NCI-H526 (cell line): ENCODE measurements around the gene TMEM87B.
"Not testable (repeated sequence)": the region's sequence is repeated elsewhere in the genome, so short reads cannot be mapped to it uniquely, and the experiment has no call there.

ENCODE experiments used
- DNase-seq, 2 experiments: peaks; one replicate each; lab custom pipeline; 2025; lab: John Stamatoyannopoulos, UW

Gene TMEM87B

DNA sequence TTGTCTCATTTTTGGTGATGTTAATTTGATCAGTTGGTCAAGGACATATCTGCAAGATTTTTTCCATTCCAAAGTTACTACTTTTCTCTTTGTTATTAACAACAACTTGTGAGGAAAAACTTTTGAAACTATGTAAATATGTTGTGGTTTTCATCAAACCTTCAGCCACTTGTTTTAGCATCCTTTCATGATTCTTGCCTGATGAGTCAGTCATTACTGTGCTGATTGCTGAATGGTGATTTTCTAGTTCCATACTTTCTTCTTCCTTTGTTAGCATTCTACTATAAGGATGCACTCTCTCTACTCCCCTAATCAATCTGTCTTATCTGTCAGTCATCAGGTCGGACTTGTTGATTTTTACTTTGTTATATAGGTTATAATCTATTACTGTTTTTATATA is 10.9 kb downstream of the TMEM87B start:
- DNase-seq, result no peak

DNA sequence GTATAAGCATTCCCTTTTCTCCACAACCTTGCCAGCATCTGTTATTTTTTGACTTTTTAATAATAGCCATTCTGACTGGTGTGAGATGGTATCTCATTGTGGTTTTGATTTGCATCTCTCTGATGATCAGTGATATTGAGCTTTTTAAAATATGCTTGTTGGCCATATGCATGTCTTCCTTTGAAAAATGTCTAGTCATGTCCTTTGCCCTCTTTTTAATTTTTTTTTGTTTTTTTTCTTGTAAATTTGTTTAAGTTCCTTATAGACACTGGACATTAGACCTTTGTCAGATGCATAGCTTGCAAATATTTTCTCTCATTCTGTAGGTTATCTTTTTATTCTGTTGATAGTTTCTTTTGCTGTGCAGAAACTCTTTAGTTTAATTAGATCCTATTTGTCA is 14.7 kb downstream of the TMEM87B start:
- DNase-seq, result not testable (repeated sequence)

DNA sequence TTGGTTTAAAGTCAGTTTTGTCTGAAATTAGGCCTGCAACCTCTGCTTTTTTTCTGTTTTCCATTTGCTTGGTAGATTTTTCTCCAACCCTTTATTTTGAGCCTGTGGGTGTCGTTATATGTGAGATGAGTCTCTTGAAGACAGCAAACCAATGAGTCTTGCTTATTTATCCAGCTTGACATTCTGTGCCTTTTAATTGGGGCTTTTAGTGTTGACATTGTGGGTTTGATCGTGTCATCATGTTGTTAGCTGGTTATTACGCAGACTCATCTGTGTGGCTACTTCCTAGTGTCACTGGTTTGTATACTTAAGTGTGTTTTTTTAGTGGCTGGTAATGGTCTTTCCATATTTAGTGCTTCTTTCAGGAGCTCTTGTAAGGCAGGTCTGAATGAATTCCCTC is 18.8 kb downstream of the TMEM87B start:
- DNase-seq, result no peak

DNA sequence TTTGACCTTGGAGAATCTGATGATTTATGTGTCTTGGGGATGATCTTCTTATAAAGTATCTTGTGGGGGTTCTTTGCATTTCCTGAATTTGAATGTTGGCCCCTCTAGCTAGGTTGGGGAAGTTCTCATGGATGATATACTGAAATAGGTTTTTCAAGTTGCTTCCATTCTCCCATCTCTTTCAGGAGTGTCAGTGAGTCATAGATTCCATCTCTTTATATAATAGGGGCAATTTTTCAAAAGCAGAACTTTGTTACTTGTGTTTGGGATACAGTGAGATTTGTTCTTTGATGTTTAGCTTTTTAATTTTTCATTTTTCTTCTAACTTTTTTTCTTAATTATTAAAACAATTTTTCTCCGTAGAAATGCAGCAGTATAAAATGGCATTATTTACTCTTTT is 19.4 kb downstream of the TMEM87B start:
- DNase-seq, result no peak

DNA sequence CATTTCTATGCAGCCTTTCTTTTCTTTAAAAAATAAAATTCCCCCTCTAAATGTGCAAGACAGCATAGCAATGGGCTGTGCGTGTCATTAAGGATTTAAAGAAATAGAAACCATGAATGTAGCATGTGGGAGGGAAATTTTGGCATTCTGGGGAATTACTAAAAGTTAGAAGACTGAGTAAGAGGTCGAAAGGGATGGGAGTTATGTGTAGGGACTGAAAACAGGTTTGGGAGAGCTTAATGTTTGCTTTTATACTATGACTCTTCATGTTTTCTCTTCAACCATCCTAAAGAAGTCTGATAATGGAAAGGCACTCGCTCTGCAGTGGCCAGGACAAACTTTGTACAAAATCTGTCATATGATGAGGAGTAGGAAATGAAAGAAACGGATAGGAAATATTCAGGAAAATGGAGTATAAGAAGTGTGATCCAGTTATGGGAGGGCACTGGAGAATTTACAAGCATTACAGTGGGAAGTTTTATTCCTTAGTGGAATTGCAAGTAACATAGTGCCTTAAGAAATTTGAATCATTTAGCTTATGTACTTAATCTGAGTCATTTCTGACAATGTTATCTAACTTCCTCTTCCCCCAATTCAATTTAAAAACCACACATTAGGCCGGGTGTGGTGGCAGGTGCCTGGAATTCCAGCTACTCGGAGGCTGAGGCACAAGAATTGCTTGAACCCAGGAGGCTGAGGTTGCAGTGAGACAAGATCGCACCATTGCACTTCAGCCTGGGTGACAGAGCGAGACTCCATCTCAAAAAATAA is 20.6 kb downstream of the TMEM87B start:
- DNase-seq, result no peak

DNA sequence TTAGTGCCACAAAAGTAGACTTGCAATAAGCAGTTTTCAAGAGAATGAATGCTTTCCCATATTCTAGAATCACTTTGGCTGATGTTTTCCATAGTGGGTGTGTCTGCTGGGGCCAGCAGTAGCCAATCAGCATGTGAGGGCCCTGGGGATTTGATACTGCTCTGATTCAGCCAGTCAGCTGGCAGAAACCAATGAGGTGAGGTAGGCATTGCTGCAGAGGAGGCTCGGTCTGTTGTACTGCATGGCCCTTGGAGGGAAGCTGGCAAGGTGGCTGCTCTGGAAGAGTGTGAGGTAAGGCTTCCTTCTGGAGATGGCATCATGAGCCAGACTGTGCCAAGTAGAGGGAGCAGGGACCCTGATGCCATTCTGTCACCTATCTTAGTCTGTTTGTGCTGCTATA is 22.7 kb downstream of the TMEM87B start:
- no peak for DNase-seq

DNA sequence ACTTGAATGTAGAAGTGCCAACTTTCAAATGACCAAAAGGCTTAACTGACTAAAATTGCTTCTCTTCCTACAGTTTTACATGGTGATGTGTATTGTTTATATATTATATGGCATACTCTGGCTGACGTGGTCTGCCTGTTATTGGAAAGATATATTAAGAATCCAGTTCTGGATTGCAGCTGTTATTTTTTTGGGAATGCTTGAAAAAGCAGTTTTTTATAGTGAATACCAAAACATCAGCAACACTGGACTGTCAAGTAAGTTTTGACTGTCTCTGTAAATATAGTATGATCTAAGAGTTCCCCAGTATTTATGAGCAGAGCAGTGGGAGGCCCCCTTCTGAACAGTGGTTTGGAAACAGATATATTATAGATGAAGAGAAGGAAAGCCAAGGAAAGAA is 26.2 kb downstream of the TMEM87B start:
- no peak for DNase-seq

DNA sequence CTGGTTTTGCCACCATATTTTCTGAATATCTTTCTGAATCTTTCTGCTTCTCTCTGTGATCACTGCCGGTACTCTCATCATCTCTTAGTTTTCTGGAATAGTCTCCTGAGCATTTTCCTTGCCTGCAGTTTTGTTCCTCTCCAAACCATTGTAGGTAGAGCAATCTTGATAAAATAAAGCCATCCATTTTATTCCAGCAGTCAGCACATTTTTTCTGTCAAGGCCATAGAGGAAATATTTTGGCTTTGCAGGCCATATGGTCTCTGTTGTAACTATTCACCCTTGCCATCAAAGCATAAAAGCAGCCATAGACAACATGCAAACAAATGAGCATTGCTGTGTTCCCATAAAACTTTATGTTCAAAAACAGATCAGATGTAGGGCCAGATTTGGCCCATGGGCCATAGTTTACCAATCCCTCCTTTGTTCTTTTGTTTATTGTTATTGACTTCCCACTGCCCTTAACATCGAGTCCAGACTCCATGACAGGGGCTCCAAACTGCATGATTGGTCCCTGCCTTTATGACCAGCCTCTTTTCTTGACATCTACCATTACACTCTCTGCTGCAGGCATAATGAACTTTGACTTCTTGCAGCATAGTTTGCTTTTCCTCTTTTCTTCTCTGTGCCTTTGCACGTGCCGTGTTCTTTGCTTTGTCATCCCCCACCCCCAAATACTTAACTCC is 29.8 kb downstream of the TMEM87B start:
- DNase-seq, result no peak

DNA sequence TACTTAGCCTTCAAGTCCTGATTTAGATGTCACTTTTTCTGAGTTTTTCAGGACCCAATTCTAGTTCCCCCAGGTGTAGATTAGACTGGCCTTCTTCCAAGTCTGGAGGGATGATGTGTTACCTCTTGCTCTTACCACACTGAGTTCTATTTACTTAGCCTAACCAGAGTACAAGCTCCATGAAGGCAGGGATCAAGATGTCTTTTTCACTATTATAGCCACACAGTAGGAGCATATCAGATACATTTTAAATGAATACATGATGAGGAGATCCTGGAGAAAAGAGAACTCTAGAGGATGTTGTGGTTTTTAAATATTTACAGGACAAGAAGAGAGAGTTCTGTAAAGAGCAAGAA is 30.3 kb downstream of the TMEM87B start:
- no peak for DNase-seq

DNA sequence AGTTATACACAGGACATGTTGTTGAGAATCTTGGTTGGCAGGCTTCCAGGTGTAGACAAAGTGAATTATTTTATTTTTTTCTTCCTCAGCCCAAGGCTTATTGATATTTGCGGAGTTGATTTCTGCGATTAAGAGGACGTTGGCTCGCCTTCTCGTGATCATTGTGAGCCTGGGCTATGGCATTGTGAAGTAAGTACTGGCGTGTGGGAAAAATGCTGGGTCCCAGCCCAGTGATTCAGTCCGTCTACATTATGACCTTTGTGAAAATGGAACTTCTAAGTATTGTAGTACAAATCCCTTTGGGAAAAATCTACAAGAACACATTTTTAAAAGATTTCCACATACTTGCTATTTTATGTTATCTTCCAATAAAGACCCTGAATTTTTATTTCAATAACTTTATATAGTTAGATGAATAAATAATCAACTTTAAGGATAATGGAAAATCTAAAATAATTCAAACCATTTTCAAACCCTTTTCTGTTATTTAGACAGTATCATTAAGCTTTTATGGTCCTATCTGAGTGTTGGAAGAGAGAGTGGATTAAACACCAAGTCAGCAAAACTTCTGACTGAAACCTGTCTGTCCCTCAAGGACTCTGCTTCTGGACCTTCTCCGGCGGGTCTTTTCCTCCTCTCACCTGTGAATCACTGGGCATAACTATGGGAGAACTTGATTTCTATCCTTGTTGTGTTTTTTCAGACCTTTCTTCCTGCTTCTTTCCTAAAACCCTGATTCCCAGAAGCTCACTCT is 31.0 kb downstream of the TMEM87B start:
- no peak for DNase-seq

DNA sequence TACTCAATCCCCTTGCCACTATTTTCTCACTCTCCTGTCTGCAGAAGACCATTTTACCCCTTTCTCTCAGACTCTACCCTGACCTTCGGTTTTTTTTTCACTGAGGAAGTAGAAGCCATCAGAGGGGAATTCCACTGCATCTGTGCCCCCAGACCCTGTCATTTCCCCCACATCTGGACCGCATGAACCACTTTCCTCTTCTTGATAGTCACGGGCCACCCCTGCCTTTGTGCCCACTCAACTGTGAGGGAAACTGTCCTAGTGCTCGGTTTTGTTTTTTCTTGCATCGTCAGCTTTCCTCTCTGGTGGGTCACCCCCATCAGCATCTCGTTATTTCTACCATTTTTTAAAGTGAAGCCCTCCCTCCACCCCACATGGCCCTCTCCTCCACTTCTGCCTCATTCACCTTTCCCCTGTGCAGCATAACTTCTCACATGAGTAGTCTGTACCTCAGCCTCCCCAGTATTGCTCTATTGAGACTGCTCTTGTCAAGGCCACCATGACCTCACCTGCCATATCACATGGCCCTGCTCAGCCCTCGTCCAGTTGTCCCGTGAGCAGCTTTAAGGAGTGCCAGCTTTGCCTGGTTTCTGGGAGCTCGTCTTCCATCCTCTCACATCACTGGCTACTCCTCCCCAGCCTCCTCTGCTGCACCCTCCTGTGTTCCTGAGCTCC is 32.4 kb downstream of the TMEM87B start:
- DNase-seq, result no peak

DNA sequence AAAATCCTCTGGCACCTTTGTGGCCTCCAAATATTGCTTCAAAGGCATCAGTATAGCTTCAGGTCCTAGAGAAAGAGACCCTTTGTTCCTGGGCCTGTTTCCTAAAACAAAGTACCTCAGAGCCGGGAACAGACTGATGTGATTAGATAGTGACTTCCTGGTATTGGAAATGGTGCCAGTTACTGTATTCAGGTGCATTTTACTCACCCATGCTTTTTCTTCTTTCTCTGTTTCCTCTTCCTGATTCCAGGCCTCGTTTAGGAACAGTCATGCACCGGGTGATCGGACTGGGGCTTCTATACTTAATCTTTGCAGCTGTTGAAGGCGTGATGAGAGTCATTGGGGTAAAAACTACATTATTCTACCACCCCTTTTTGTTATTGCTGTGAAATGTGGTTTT is 34.3 kb downstream of the TMEM87B start:
- no peak for DNase-seq

DNA sequence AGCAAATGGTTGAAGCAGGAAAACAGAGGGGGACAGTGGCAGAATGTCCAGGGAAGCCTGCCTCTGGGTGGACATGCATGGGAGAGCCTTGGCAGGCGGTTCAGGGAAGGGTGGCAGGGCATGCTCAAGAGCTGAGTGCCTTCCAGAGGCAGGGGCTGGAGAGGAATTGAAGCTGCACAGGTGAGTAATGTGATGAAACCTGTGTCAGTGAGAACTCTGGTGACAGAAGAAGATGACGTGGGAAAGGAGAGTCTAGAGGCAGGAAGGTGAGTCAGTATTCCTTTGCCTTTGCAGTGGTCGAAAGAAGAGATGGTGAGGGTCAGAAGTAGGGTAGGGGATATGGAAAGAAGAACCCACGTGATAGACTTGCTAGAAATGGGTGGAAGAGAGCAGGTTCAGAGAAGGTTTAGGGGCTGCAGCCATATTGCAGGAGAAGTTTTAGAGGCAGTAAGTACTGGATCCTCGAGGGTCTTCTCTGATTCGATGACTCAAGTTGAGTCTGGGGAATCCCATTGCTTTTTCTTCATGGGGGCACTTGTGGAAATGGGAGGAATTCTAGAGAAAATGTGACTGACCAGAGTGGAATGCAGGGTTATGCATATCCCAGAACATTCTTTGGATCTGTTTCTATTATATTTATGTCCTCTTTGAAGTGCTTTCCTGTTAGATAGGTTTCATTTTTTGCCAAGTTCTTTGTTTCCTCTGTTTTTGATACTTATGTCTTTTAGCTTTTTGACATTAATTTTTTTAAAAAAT is 37.4 kb downstream of the TMEM87B start:
- DNase-seq, result no peak

DNA sequence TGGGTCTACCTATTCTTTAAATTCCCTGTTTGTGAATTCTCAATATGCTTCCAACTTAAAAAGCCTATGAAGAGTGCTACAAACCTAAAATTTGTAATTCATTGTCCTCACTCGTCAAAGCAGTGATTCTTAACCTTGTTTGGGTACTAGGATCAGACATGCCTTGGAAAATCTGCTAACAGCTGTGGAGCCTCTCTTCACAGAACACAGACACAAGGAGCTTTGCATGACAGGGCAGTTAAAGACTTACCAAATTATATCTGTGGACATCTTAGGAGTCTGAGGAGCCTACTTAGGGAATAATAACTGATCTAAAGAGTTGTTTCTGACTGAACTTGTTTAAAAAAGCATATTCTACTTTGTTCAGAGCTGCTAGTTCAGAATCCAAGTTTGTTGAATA is 38.1 kb downstream of the TMEM87B start:
- DNase-seq, result no peak

DNA sequence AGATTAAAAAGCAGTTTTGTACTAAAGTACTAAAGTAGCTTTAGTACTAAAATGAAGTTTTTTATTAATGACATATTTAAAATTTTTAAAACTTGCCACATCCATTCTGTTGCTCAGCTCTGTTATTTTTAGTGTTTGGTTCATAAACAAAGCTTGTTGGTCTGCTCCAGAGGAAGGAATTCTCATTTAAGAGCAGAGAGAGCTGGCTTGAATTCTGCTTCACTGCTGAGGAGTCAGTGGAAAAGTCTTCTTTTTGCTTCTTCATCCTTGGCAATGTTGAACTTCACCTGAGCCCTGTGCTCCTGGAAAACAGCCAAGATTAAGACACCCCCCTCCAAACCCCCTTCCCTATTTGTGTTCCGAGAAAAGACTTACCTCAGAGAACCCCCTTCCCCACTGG is 40.6 kb downstream of the TMEM87B start:
- no peak for DNase-seq

DNA sequence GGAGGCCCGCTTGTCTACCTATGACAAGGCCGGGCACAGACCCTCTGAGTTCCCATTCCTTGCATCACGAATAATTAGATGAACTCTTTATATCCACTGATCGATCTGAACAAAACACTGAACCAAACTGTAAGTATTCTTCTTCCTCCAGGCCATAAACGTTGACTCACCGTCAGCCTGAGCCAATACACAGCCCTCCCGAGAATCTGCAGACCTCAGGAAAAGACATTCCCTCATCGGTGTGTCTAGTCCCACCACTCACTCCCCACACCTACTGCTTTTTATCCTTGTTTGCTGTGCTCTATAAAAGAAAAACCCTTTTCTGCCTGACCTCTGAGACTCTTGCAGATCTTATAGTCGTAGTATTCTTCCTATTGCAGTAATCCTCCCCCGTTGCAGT is 41.0 kb downstream of the TMEM87B start:
- no peak for DNase-seq

DNA sequence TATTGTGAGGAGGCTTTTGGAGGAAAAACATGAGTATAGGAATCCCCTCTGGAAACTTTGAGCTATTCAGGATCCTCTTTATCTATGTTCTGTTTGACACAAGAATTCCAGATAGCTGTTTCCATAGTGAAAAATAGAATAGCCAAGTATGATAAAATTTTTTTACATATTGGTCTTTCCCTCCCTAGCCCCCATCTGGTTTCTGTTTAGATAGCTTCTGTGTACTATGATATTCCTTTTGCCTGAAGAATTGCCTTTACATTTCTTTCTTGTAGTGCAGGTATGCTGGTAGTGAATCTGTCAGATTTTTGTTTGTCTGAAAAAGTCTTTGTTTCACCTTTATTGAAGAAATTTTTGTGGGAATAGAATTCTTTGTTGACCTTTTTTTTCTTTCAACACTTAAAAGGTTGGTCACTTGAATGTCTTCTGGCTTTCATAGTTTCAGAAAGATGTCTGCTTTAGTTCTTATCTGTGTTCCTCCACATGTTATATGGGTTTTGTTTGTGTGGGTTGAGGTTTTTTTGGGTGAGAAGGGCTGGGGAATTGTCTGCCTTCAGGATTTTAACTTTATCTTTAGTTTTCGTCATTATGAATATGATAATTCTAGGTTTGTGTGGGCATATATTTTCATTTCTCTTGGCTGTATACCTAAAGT is 53.2 kb downstream of the TMEM87B start:
- no peak for DNase-seq

DNA sequence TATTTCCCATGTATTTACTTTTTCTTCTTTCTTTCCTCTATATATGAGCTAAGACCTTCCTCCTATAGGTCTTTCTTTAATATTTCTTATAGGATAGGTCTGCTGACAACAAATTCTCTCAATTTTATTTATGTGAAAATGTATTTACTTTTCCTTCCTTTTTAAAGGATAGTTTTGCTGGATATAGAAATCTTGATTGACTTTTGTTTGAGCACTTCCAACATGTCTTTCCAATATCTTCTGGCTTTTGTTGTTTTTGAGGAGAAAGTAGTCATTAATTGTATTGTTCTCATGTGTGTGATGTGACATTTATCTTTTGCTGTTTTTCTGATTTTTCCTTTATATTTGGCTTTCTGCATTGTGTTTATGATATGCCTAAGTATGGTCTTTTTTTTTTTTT is 54.2 kb downstream of the TMEM87B start:
- DNase-seq, result no peak

DNA sequence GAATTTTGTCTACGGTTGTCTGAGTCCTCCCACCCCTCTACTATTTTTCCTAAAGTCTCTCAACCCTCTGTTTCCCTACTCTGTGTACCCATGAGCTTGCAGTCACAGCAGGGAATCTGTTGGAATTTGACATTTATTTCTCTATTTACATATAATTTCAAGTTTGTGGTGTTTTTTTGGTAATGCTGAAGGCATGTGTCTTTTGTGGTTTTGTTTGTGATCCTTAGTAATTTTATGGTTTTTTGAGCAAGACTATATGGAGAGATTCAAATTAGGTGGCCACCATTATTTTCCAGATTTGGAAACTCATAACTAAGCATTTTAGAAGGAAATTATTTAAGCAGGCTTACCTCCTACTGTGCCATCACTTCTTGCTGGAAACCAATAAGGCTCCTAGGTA is 55.9 kb downstream of the TMEM87B start:
- DNase-seq, result no peak

DNA sequence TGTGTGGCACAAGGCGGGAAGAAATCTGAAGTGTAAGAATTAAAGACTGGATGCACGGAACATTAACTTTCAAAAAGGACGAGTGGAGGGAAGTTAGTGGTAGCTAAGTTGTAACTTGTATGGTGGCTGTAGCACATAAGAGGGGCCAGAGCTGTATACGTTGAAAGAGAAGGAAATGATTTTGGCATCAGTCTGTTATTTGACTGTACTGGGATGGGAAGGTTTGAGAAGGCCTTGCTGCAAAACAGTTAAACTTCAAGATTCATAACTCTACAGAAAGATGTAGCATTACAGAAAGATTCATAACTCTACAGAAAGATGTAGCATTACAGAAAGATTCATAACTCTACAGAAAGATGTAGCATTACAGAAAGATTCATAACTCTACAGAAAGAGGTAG is 58.3 kb downstream of the TMEM87B start:
- not testable (repeated sequence) for DNase-seq

DNA sequence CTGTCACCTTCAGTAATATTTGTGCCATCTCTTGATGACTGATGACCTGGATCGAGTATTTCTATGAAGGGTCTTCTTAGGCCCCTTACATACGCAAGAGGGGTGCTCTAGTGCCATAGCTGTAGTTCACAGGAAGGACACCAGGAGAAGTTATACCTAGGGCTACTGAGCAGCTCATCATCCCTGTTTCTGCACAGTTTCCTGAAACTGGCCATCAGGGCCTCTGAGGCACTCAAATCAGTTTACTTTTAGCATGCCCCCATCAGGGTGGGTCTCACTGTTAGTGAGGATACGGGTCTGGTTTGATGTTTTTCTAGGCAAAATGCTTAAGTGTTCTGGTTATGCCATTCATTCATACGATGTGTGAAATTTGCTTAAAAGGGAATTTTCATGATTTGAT is 63.1 kb downstream of the TMEM87B start:
- no peak for DNase-seq
